SU-DHL-6 (cell line): Measurements from ENCODE around the gene TRMO.

Experiments
- H2AFZ ChIP-seq: fragments of 200-600 bp; sonication (generic); 2 replicates; pipeline ENCODE4 v1.6.1; 2014; ENCODE audit warnings: low read depth, mild to moderate bottlenecking, moderate library complexity, mixed read lengths, antibody characterized with exemption, low read length; ENCODE audit not compliant: severe bottlenecking
- H3F3A ChIP-seq: fragments of 200-600 bp; shearing (Covaris generic); 2 replicates; pipeline ENCODE4 v1.6.0; 2016; ENCODE audit warnings: antibody characterized with exemption, mild to moderate bottlenecking; ENCODE audit not compliant: insufficient read depth
- H3K27ac ChIP-seq: fragments of 200-600 bp; sonication (generic); 2 replicates; pipeline ENCODE4 v1.5.1; 2016; ENCODE audit warnings: low read depth, mild to moderate bottlenecking, low read length, moderate library complexity, mixed read lengths
- H3K27me3 ChIP-seq: fragments of 200-600 bp; sonication (generic), shearing (Covaris generic); 2 replicates; pipeline ENCODE4 v1.6.0; 2014; ENCODE audit warnings: mild to moderate bottlenecking, low read length
- H3K36me3 ChIP-seq: fragments of 200-600 bp; sonication (generic); 2 replicates; pipeline ENCODE4 v1.6.1; 2014; ENCODE audit warnings: mild to moderate bottlenecking, low read length, mixed read lengths
- H3K4me2 ChIP-seq: fragments of 300-600, 200-600 bp; shearing (Covaris generic), sonication (generic); 2 replicates; pipeline ENCODE4 v1.6.0; 2014; ENCODE audit warnings: low read length, low read depth, mild to moderate bottlenecking; ENCODE audit not compliant: poor library complexity, severe bottlenecking
- H3K4me3 ChIP-seq: fragments of 200-600 bp; sonication (generic); 2 replicates; pipeline ENCODE4 v1.5.1; 2014; ENCODE audit warnings: antibody characterized with exemption, low read length, mild to moderate bottlenecking, mixed read lengths; ENCODE audit not compliant: insufficient read depth, poor library complexity, severe bottlenecking
- H3K79me2 ChIP-seq: fragments of 200-600 bp; sonication (generic); 2 replicates; pipeline ENCODE4 v1.6.1; 2014; ENCODE audit warnings: mild to moderate bottlenecking, low read length, moderate library complexity; ENCODE audit not compliant: insufficient read depth
- H3K9ac ChIP-seq: fragments of 200-600 bp; sonication (generic); 2 replicates; pipeline ENCODE4 v1.7.0; 2014; ENCODE audit warnings: mild to moderate bottlenecking, low read length
- H3K9me2 ChIP-seq: fragments of 200-600 bp; sonication (generic); replicated peaks from 2 replicates; pipeline ENCODE4 v1.6.1; 2014; ENCODE audit warnings: low read length; ENCODE audit not compliant: insufficient read depth
- H3K9me3 ChIP-seq: fragments of 200-600 bp; sonication (generic); 2 replicates; pipeline ENCODE4 v1.6.1; 2014; ENCODE audit warnings: low read length, mixed read lengths; ENCODE audit not compliant: insufficient read depth
- H4K20me1 ChIP-seq: fragments of 200-600 bp; sonication (generic); 2 replicates; pipeline ENCODE4 v1.6.1; 2014; ENCODE audit warnings: low read depth, mild to moderate bottlenecking, antibody characterized with exemption, low read length, moderate library complexity, mixed read lengths
- CTCF ChIP-seq: fragments of 200-600 bp; sonication (generic); IDR thresholded peaks from one replicate; pipeline ENCODE4 v1.5.1; 2017; ENCODE audit warnings: antibody characterized with exemption, mild to moderate bottlenecking, low read length, moderate library complexity; ENCODE audit not compliant: insufficient read depth, poor library complexity, severe bottlenecking
- EZH2phosphoT487 ChIP-seq: fragments of 200-600 bp; sonication (generic), shearing (Covaris generic); conservative IDR thresholded peaks from 2 replicates; pipeline ENCODE4 v1.6.1; 2018; ENCODE audit warnings: mild to moderate bottlenecking, antibody characterized with exemption, low read length, moderate library complexity, mixed read lengths

TRMO gene

DNA sequence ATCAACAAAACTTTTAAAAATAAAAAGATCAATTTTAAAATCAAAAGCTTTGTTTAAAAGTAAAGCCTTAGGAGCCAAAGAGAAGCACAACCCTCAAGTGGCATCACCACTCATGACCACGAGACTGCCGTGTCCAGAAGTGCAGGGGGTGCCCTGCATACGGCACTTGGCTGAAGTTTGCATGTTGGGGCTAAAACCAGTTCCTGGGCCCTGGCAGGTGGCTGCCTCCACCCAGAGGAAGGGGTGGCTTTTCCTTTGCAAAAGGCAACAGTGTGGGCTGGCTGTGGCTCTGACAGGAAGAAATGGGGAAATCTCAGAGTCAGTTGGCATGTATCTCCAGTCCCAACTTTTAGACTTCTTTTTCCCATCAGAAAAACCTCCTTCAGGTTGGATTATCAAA lies 15.3 kb downstream of the TRMO start:
- H4K20me1 ChIP-seq, result no peaks in the 10 kb centered on the region
- no peak overlapping the region for H2AFZ ChIP-seq
- no peak overlapping the region for H3K4me2 ChIP-seq
- H3K4me3 ChIP-seq, result no peak overlapping the region
- H3K9me3 ChIP-seq, result no peaks in the 10 kb centered on the region
- TF ChIP-seq CTCF (no peak), EZH2phosphoT487 (no peak)
- H3K79me2 ChIP-seq, result peaks cover 28% of the 10 kb centered on the region
- no peak overlapping the region for H3K27ac ChIP-seq
- no peaks in the 10 kb centered on the region for H3K27me3 ChIP-seq
- H3K9ac ChIP-seq, result no peak overlapping the region
- no peaks in the 10 kb centered on the region for H3F3A ChIP-seq
- H3K36me3 ChIP-seq, result peaks cover 5% of the 10 kb centered on the region; the same call in 1 of the 2 replicates
- no peaks in the 10 kb centered on the region for H3K9me2 ChIP-seq

- no peak overlapping the region for H3K4me3 ChIP-seq
- no peak overlapping the region for H2AFZ ChIP-seq
- peaks cover 5% of the 10 kb centered on the region; the same call in 1 of the 2 replicates for H3K36me3 ChIP-seq
- TF ChIP-seq CTCF (no peak), EZH2phosphoT487 (no peak)
- no peak overlapping the region for H3K9ac ChIP-seq
- H3K9me3 ChIP-seq, result no peaks in the 10 kb centered on the region
- no peaks in the 10 kb centered on the region for H4K20me1 ChIP-seq
- no peaks in the 10 kb centered on the region for H3F3A ChIP-seq
- no peak overlapping the region for H3K27ac ChIP-seq
- no peak overlapping the region for H3K4me2 ChIP-seq
- H3K27me3 ChIP-seq, result no peaks in the 10 kb centered on the region
- peaks cover 28% of the 10 kb centered on the region for H3K79me2 ChIP-seq
- H3K9me2 ChIP-seq, result no peaks in the 10 kb centered on the region
These were observed 16.0 kb downstream of the TRMO start for GRCh38 chr9:97906236-97906831.

- no peaks in the 10 kb centered on the region for H3K9me3 ChIP-seq
- no peaks in the 10 kb centered on the region for H3K9me2 ChIP-seq
- H3K4me2 ChIP-seq, result no peak overlapping the region
- H3K9ac ChIP-seq, result no peak overlapping the region
- H3K4me3 ChIP-seq, result no peak overlapping the region
- H3K27ac ChIP-seq, result no peak overlapping the region
- TF ChIP-seq CTCF (no peak), EZH2phosphoT487 (no peak)
- peaks cover 5% of the 10 kb centered on the region; the same call in 1 of the 2 replicates for H3K36me3 ChIP-seq
- no peaks in the 10 kb centered on the region for H3F3A ChIP-seq
- peaks cover 28% of the 10 kb centered on the region for H3K79me2 ChIP-seq
- H2AFZ ChIP-seq, result no peak overlapping the region
- no peaks in the 10 kb centered on the region for H4K20me1 ChIP-seq
- H3K27me3 ChIP-seq, result no peaks in the 10 kb centered on the region
These were observed 17.1 kb downstream of the TRMO start for GRCh38 chr9:97905228-97905627.
